Stimulated activated CD4-positive, alpha-beta T cell treated with anti-CD3 and anti-CD28 coated beads, Interleukin-4, amount 100 ng/mL, for 4 hours (primary cell): ENCODE results near the gene MKRN2.

ENCODE experiments used
- DNase-seq, 2 experiments: peaks; one replicate each; pipeline ENCODE4 v3.0.0-alpha.2; 2020

The MKRN2 gene

GRCh38 chr3:12557473-12558100 lies 700 bp downstream of the MKRN2 start:
- DNase-seq, result no peak

- DNase-seq, result no peak
These were observed 1.8 kb downstream of the MKRN2 start for GRCh38 chr3:12558706-12559105.

- no peak for DNase-seq
These were observed 2.6 kb downstream of the MKRN2 start for GRCh38 chr3:12559520-12559919.

- DNase-seq, result no peak
These were observed 3.8 kb downstream of the MKRN2 start for GRCh38 chr3:12560505-12561190.

GRCh38 chr3:12561397-12561796 lies 4.5 kb downstream of the MKRN2 start:
- DNase-seq, result no peak

- no peak for DNase-seq
These were observed 5.6 kb downstream of the MKRN2 start for GRCh38 chr3:12562451-12562850.

- no peak for DNase-seq
These were observed 10.1 kb downstream of the MKRN2 start for GRCh38 chr3:12566976-12567375.

GRCh38 chr3:12568747-12569146 lies 11.9 kb downstream of the MKRN2 start:
- no peak for DNase-seq

GRCh38 chr3:12569836-12570235 lies 12.9 kb downstream of the MKRN2 start:
- no peak for DNase-seq

GRCh38 chr3:12571986-12572385 lies 15.1 kb downstream of the MKRN2 start:
- DNase-seq, result no peak

- DNase-seq, result no peak
These were observed 17.2 kb downstream of the MKRN2 start for GRCh38 chr3:12574131-12574530.

GRCh38 chr3:12574661-12575060 lies 17.8 kb downstream of the MKRN2 start:
- no peak for DNase-seq

GRCh38 chr3:12577379-12577778 lies 20.5 kb downstream of the MKRN2 start:
- DNase-seq, result no peak

- DNase-seq, result no peak
These were observed 21.9 kb downstream of the MKRN2 start for GRCh38 chr3:12578742-12579141.

- DNase-seq, result no peak
These were observed 22.6 kb downstream of the MKRN2 start for GRCh38 chr3:12579456-12579855.

GRCh38 chr3:12579905-12580304 lies 23.0 kb downstream of the MKRN2 start:
- DNase-seq, result no peak

- no peak for DNase-seq
These were observed 25.8 kb downstream of the MKRN2 start for GRCh38 chr3:12582730-12583129.

GRCh38 chr3:12583280-12583679 lies 26.4 kb downstream of the MKRN2 start:
- DNase-seq, result no peak

GRCh38 chr3:12584083-12584482 lies 27.2 kb downstream of the MKRN2 start:
- no peak for DNase-seq

- DNase-seq, result no peak
These were observed 28.3 kb downstream of the MKRN2 start for GRCh38 chr3:12585181-12585580.

- DNase-seq, result no peak
These were observed 29.1 kb downstream of the MKRN2 start for GRCh38 chr3:12585970-12586369.

GRCh38 chr3:12586403-12586802 lies 29.5 kb downstream of the MKRN2 start:
- DNase-seq, result no peak

GRCh38 chr3:12588039-12589009 lies 31.4 kb downstream of the MKRN2 start:
- DNase-seq, result no peak

- no peak for DNase-seq
These were observed 33.2 kb downstream of the MKRN2 start for GRCh38 chr3:12590096-12590495.
